Activated T-helper 1 cell treated with anti-CD3 and anti-CD28 coated beads, Interleukin-12 subunit alpha, Interleukin-12 subunit beta, Interleukin-2, Interleukin-4 antibody, amounts not matched to agents 30 ng/mL and 10 ng/mL and 1 ng/mL, durations not matched to agents 14 hours and 24 hours and 36 hours (primary cell): ENCODE measurements around the gene PCDHGC4. TPM values are rescaled to one million over a fixed set of nuclear protein-coding genes. Genes with fewer than 3 reads are reported as not detected.

Experiments used
- DNase-seq: peaks from one replicate; pipeline ENCODE4 v3.0.0; 2021; ENCODE audit warnings: low spot score
- H3K27ac Mint-ChIP-seq: one replicate; pipeline ENCODE4 v1.8.0; 2021; ENCODE audit warnings: mild to moderate bottlenecking, mixed read lengths
- H3K27me3 Mint-ChIP-seq: one replicate; pipeline ENCODE4 v1.8.0; 2022; ENCODE audit warnings: mild to moderate bottlenecking, moderate library complexity, mixed read lengths; ENCODE audit not compliant: insufficient read depth
- H3K36me3 Mint-ChIP-seq: one replicate; pipeline ENCODE4 v1.8.0; 2021; ENCODE audit warnings: low read depth, mixed read lengths
- H3K4me1 Mint-ChIP-seq: one replicate; pipeline ENCODE4 v1.8.0; 2021; ENCODE audit warnings: low read depth, mixed read lengths
- H3K4me3 Mint-ChIP-seq: one replicate; pipeline ENCODE4 v1.8.0; 2021; ENCODE audit warnings: mild to moderate bottlenecking, moderate library complexity, mixed read lengths
- H3K9me3 Mint-ChIP-seq: one replicate; pipeline ENCODE4 v1.8.0; 2021; ENCODE audit warnings: mixed read lengths
- intact Hi-C: fragments of 100-400 bp; cut with micrococcal nuclease; formaldehyde crosslinking; loops from one replicate; pipeline ENCODE4 v1.15.1; 2024
- total RNA-seq: library from RNA; stranded (reverse); gene quantifications from 2 replicates; pipeline ENCODE4 v1.2.3, GENCODE V29; 2022

The PCDHGC4 gene
- total RNA-seq: not detected in 2 replicates

- Mint-ChIP-seq H3K4me3 (no peak within 1 kb of the TSS), H3K4me1 (no peaks in the 10 kb centered on the region), H3K9me3 (no peaks in the 10 kb centered on the region), H3K27ac (no peak within 1 kb of the TSS), H3K36me3 (no peaks in the 10 kb centered on the region), H3K27me3 (peaks cover 47% of the 10 kb centered on the region)
- no peak for DNase-seq
- intact Hi-C loops: no loop called here
Observed at GRCh38 chr5:141484641-141485311, at the start of gene PCDHGC4. TSS of gene PCDHGC4 (plus strand) at chr5:141485030. CDS start at chr5:141485174, 144 bp downstream.

GRCh38 chr5:141437221-141437620, 47.6 kb upstream of the PCDHGC4 start:
- Mint-ChIP-seq H3K36me3 (no peaks in the 10 kb centered on the region), H3K4me1 (no peaks in the 10 kb centered on the region), H3K27me3 (peaks cover 4% of the 10 kb centered on the region), H3K4me3 (no peak overlapping the region), H3K27ac (no peak overlapping the region), H3K9me3 (peaks cover 10% of the 10 kb centered on the region)
- DNase-seq: no peak
- intact Hi-C loops: no loop called here

GRCh38 chr5:141439411-141440141, 45.3 kb upstream of the PCDHGC4 start:
- Mint-ChIP-seq H3K27me3 (peaks cover 6% of the 10 kb centered on the region), H3K4me1 (no peaks in the 10 kb centered on the region), H3K4me3 (no peak overlapping the region), H3K27ac (no peak overlapping the region), H3K36me3 (no peaks in the 10 kb centered on the region), H3K9me3 (peaks cover 3% of the 10 kb centered on the region)
- intact Hi-C loops: no loop called here
- DNase-seq: no peak

DNA sequence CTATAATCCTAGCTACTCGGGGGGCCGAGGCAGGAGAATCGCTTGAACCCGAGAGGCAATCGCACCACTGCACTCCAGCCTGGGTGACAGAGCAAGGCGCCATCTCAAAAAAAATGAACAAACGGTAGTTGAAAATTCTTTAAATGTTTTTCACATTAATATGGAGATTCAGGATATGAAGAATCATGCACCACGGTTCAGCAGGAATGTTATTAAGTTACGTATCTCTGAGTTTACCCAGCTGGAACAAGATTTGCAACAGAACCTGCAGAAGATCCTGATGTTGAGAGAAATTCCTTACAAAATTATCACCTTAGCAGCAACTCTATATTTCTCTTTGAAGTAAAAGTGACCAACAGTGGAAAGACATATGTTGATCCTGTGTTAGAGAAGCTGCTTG, 44.5 kb upstream of the PCDHGC4 start:
- no peaks in the 10 kb centered on the region for H3K36me3 Mint-ChIP-seq
- H3K4me1 Mint-ChIP-seq: no peaks in the 10 kb centered on the region
- intact Hi-C loops: no loop called here
- no peak overlapping the region for H3K4me3 Mint-ChIP-seq
- no peak for DNase-seq
- H3K9me3 Mint-ChIP-seq: peaks cover 3% of the 10 kb centered on the region
- H3K27me3 Mint-ChIP-seq: peaks cover 8% of the 10 kb centered on the region
- H3K27ac Mint-ChIP-seq: no peak overlapping the region

GRCh38 chr5:141441571-141442170, 43.2 kb upstream of the PCDHGC4 start:
- intact Hi-C loops: no loop called here

DNA sequence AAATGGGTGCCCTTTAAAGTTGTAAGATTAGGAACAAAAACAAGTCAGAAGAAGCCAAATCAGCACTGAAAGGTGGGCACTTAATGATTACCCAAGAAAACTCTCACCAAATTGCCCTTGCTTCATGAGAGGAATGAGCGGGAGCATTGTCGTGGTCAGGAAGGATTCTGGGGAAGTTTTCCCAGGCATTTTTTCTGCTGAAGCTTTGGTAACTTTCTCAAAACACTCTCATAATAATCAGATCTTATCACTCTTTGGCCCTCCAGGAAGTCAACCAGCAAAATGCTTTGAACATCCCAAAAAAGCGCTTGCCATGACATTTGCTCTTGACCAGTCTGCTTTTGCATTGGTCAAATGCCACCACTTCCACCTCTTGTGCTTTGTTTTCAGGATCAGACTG, 19.5 kb upstream of the PCDHGC4 start:
- no peak overlapping the region for H3K4me3 Mint-ChIP-seq
- H3K4me1 Mint-ChIP-seq: no peaks in the 10 kb centered on the region
- peaks cover 8% of the 10 kb centered on the region for H3K27me3 Mint-ChIP-seq
- no peak for DNase-seq
- no peak overlapping the region for H3K27ac Mint-ChIP-seq
- H3K36me3 Mint-ChIP-seq: no peaks in the 10 kb centered on the region
- intact Hi-C loops: no loop called here
- no peaks in the 10 kb centered on the region for H3K9me3 Mint-ChIP-seq

More at GRCh38 chr5:141441571-141442170, 43.2 kb upstream of the PCDHGC4 start:
- DNase-seq: no peak
- Mint-ChIP-seq H3K36me3 (no peaks in the 10 kb centered on the region), H3K27me3 (peaks cover 4% of the 10 kb centered on the region), H3K27ac (no peak overlapping the region), H3K4me3 (no peak overlapping the region), H3K9me3 (peaks cover 3% of the 10 kb centered on the region), H3K4me1 (no peaks in the 10 kb centered on the region)

DNA sequence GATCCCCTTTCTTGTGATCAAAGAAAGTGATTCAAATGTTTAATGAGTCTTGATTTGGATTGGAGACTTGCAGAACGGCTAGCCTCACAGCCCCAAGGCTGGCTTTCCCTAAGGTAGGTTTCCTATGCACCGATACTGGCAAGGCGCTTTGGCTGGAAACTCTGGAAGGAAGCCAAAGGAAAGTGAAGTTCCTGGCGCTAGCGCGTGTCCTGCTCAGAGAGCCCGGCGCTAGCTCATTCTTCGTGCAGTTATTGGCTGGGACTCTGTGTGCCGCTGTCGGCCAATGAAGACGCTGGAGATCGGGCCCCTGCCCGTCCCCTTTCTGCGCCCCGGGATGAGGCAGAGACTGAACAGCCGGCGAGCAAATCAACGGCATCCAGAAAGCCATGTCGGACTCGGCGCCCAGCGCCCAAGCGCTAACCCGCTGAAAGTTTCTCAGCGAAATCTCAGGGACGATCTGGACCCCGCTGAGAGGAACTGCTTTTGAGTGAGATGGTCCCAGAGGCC, 9.2 kb upstream of the PCDHGC4 start, which contains the start of gene PCDHGC3:
PCDHGC3 (plus strand) TSS at position 342 of the 507 bp plus-strand sequence; CDS start at position 493, 151 bp downstream.
- DNase-seq: peak; percentile 13
- no peaks in the 10 kb centered on the region for H3K36me3 Mint-ChIP-seq

GRCh38 chr5:141476132-141476911, 8.5 kb upstream of the PCDHGC4 start:
- peaks cover 55% of the 10 kb centered on the region for H3K27me3 Mint-ChIP-seq

More for the DNA sequence above, 9.2 kb upstream of the PCDHGC4 start, which contains the start of gene PCDHGC3:
- Mint-ChIP-seq H3K27me3 (peaks cover 53% of the 10 kb centered on the region), H3K9me3 (no peaks in the 10 kb centered on the region), H3K4me3 (peak within 1 kb of the TSS; percentile 90), H3K27ac (no peak within 1 kb of the TSS), H3K4me1 (peaks cover 16% of the 10 kb centered on the region)
- intact Hi-C loops: loop anchor here (1.0 to 5.0 kb wide), 3 partner anchors 37 to 53 kb away; partner anchors contain the start of gene PCDHGA11

DNA sequence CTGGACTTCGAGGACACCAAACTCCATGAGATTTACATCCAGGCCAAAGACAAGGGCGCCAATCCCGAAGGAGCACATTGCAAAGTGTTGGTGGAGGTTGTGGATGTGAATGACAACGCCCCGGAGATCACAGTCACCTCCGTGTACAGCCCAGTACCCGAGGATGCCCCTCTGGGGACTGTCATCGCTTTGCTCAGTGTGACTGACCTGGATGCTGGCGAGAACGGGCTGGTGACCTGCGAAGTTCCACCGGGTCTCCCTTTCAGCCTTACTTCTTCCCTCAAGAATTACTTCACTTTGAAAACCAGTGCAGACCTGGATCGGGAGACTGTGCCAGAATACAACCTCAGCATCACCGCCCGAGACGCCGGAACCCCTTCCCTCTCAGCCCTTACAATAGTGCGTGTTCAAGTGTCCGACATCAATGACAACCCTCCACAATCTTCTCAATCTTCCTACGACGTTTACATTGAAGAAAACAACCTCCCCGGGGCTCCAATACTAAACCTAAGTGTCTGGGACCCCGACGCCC, 7.7 kb upstream of the PCDHGC4 start:
- intact Hi-C loops: loop anchor here (5.0 kb wide), 1 partner anchor 55 kb away; the partner anchor contains the start of gene PCDHGA11
- Mint-ChIP-seq H3K4me3 (peak overlapping the region; percentile 34), H3K36me3 (no peaks in the 10 kb centered on the region), H3K9me3 (no peaks in the 10 kb centered on the region), H3K27ac (no peak overlapping the region), H3K4me1 (peaks cover 16% of the 10 kb centered on the region), H3K27me3 (peaks cover 58% of the 10 kb centered on the region)
- no peak for DNase-seq

More at GRCh38 chr5:141476132-141476911, 8.5 kb upstream of the PCDHGC4 start:
- intact Hi-C loops: loop anchor here (1.0 to 5.0 kb wide), 2 partner anchors 48 to 54 kb away; partner anchors contain the start of gene PCDHGA11
- no peak for DNase-seq
- no peak overlapping the region for H3K27ac Mint-ChIP-seq
- H3K4me3 Mint-ChIP-seq: peak overlapping the region; percentile 90
- H3K4me1 Mint-ChIP-seq: peaks cover 16% of the 10 kb centered on the region
- H3K36me3 Mint-ChIP-seq: no peaks in the 10 kb centered on the region
- no peaks in the 10 kb centered on the region for H3K9me3 Mint-ChIP-seq

DNA sequence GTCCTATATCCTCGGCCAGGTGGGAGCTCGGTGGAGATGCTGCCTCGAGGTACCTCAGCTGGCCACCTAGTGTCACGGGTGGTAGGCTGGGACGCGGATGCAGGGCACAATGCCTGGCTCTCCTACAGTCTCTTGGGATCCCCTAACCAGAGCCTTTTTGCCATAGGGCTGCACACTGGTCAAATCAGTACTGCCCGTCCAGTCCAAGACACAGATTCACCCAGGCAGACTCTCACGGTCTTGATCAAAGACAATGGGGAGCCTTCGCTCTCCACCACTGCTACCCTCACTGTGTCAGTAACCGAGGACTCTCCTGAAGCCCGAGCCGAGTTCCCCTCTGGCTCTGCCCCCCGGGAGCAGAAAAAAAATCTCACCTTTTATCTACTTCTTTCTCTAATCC, 7.0 kb upstream of the PCDHGC4 start:
- peaks cover 16% of the 10 kb centered on the region for H3K4me1 Mint-ChIP-seq
- H3K4me3 Mint-ChIP-seq: no peak overlapping the region
- H3K27me3 Mint-ChIP-seq: peaks cover 65% of the 10 kb centered on the region
- intact Hi-C loops: loop anchor here (5.0 kb wide), 1 partner anchor 56 kb away; the partner anchor contains the start of gene PCDHGA11
- no peak overlapping the region for H3K27ac Mint-ChIP-seq
- H3K36me3 Mint-ChIP-seq: no peaks in the 10 kb centered on the region
- H3K9me3 Mint-ChIP-seq: no peaks in the 10 kb centered on the region
- no peak for DNase-seq

DNA sequence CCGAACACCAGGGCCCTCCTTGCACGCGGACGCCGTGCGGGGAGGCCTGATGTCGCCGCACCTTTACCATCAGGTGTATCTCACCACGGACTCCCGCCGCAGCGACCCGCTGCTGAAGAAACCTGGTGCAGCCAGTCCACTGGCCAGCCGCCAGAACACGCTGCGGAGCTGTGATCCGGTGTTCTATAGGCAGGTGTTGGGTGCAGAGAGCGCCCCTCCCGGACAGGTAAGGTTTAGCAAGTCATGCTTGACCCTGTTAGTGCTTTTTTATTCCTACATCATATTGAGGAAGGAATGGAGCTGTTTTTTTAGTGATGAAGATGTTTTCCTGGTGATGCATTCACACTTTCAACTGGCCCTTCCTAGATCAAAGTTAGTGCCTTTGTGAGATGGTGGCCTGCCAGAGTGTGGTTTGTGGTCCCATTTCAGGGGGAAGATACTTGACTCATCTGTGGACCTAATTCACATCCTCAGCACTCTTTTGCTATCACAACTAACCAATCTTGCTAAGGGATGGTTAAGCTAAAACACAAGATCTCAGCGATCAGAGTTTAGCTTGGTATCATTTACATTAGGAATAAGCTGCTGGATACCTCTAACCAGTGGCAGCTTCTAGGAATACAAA, 6.4 kb upstream of the PCDHGC4 start:
- no peak for DNase-seq
- intact Hi-C loops: loop anchor here (5.0 kb wide), 1 partner anchor 56 kb away; the partner anchor contains the start of gene PCDHGA11
- Mint-ChIP-seq H3K4me1 (peaks cover 16% of the 10 kb centered on the region), H3K27ac (no peak overlapping the region), H3K27me3 (peaks cover 65% of the 10 kb centered on the region), H3K36me3 (no peaks in the 10 kb centered on the region), H3K9me3 (no peaks in the 10 kb centered on the region), H3K4me3 (no peak overlapping the region)
